H1 (cell line): ENCODE data around the gene TMCO2. TPM values are rescaled to one million over a fixed set of nuclear protein-coding genes. Genes with fewer than 3 reads are reported as not detected.

ENCODE experiments used
- CTCF ChIA-PET: fragments of 300-600 bp; sonication (Branson Sonifier 250); formaldehyde crosslinking; loops from one replicate; lab custom pipeline; 2021; ENCODE audit not compliant: partially characterized antibody; lab: Charles Lee
- POLR2A ChIA-PET: fragments of 300-600 bp; sonication (Branson Sonifier 250); formaldehyde crosslinking; loops from one replicate; lab custom pipeline; 2021; ENCODE audit warnings: inconsistent platforms; ENCODE audit not compliant: partially characterized antibody; lab: Charles Lee
- DNase-seq, 2 experiments: peaks; one replicate each; pipeline versions ENCODE4 v3.0.0 to v3.0.0-alpha.2; 2010 to 2022; ENCODE audit warnings: low spot score in 2 of 2, low read depth in 1 of 2, mixed read lengths in 1 of 2
- FAIRE-seq: peaks from 2 replicates; lab custom pipeline; 2011; peaks lifted over from hg19 to GRCh38; lab: Jason Lieb, UNC
- H2AFZ ChIP-seq: 2 replicates; pipeline ENCODE4 v1.8.1; 2012; ENCODE audit warnings: low read length, inconsistent platforms
- H2AK5ac ChIP-seq: 2 replicates; pipeline ENCODE4 v1.6.1; 2013; ENCODE audit warnings: low read depth, low read length
- H2BK120ac ChIP-seq: replicated peaks from 2 replicates; pipeline ENCODE3; 2013; ENCODE audit warnings: low read depth, low read length, inconsistent platforms
- H2BK12ac ChIP-seq: 2 replicates; pipeline ENCODE4 v1.6.1; 2013; ENCODE audit warnings: low read depth, low read length
- H2BK15ac ChIP-seq: 2 replicates; pipeline ENCODE4 v1.6.1; 2013; ENCODE audit warnings: low read length
- H2BK20ac ChIP-seq: 2 replicates; pipeline ENCODE4 v1.6.1; 2013; ENCODE audit warnings: low read length
- H2BK5ac ChIP-seq: 2 replicates; pipeline ENCODE4 v1.6.1; 2013; ENCODE audit warnings: low read depth, low read length
- H3K14ac ChIP-seq: 2 replicates; pipeline ENCODE4 v1.6.1; 2013; ENCODE audit warnings: inconsistent platforms; ENCODE audit not compliant: insufficient read length
- H3K18ac ChIP-seq: 2 replicates; pipeline ENCODE4 v1.6.1; 2013; ENCODE audit warnings: low read length; ENCODE audit errors: extremely low read depth
- H3K23ac ChIP-seq: 2 replicates; pipeline ENCODE4 v1.6.1; 2013; ENCODE audit warnings: inconsistent platforms; ENCODE audit not compliant: insufficient read length
- H3K23me2 ChIP-seq: 2 replicates; pipeline ENCODE4 v1.6.1; 2013; ENCODE audit warnings: low read depth, low read length
- H3K27ac ChIP-seq: 2 replicates; pipeline ENCODE4 v1.6.1; 2011; ENCODE audit warnings: low read depth, low read length, inconsistent platforms
- H3K27me3 ChIP-seq, 4 experiments: replicated peaks in 1 of 4; 1 replicate in 1 of 4; 2 replicates in 3 of 4; pipeline versions ENCODE4 v1.6.1 to v1.8.1; 2011 to 2013; ENCODE audit warnings: low read length in 3 of 4, mild to moderate bottlenecking in 3 of 4, inconsistent platforms in 2 of 4, mixed read lengths in 2 of 4, moderate library complexity in 1 of 4; ENCODE audit not compliant: control insufficient read depth in 3 of 4, insufficient read depth in 3 of 4; ENCODE audit errors: extremely low read depth in 1 of 4
- H3K36me3 ChIP-seq, 4 experiments: 2 replicates each; pipeline versions ENCODE4 v1.6.1 to v1.8.1; 2011 to 2013; ENCODE audit warnings: mild to moderate bottlenecking in 4 of 4, low read length in 3 of 4, moderate library complexity in 2 of 4, control low read depth in 1 of 4, inconsistent platforms in 1 of 4; ENCODE audit not compliant: insufficient read depth in 4 of 4, control insufficient read depth in 2 of 4
- H3K4ac ChIP-seq: replicated peaks from 2 replicates; pipeline ENCODE3; 2013; ENCODE audit warnings: low read length, low read depth, mixed read lengths, inconsistent platforms; ENCODE audit not compliant: insufficient read length
- H3K4me1 ChIP-seq, 4 experiments: replicated peaks in 1 of 4; 1 replicate in 1 of 4; 2 replicates in 3 of 4; pipeline versions ENCODE4 v1.6.1 to v1.8.1; 2011 to 2013; ENCODE audit warnings: low read length in 3 of 4, inconsistent platforms in 2 of 4, mixed read lengths in 1 of 4; ENCODE audit not compliant: insufficient read depth in 4 of 4, control insufficient read depth in 3 of 4
- H3K4me2 ChIP-seq, 2 experiments: 2 replicates each; pipeline versions ENCODE4 v1.6.1 to v1.8.1; 2011 to 2013; ENCODE audit warnings: low read depth in 2 of 2, low read length in 2 of 2, control low read depth in 1 of 2, inconsistent platforms in 1 of 2, mild to moderate bottlenecking in 1 of 2; ENCODE audit not compliant: insufficient read depth in 1 of 2
- H3K4me3 ChIP-seq, 4 experiments: fragments of 200-600, 300-600 bp in 1 of 4; sonication (generic), shearing (Covaris generic), sonication (Bioruptor Twin) in 1 of 4; 2 replicates each; pipeline versions ENCODE4 v1.5.1 to v1.8.1; 2011 to 2016; ENCODE audit warnings: low read length in 4 of 4, low read depth in 3 of 4, control low read depth in 2 of 4, inconsistent platforms in 2 of 4, mild to moderate bottlenecking in 2 of 4, mixed read lengths in 1 of 4, moderate library complexity in 1 of 4; ENCODE audit not compliant: insufficient read depth in 2 of 4; ENCODE audit errors: extremely low read depth in 1 of 4
- H3K56ac ChIP-seq: replicated peaks from 2 replicates; pipeline ENCODE3; 2013; ENCODE audit warnings: low read depth, mild to moderate bottlenecking, mixed read lengths, low read length, inconsistent platforms; ENCODE audit not compliant: insufficient read length
- H3K79me1 ChIP-seq: 2 replicates; pipeline ENCODE4 v1.6.1; 2013; ENCODE audit warnings: low read depth, low read length, control low read depth
- H3K79me2 ChIP-seq, 2 experiments: 2 replicates each; pipeline versions ENCODE4 v1.6.1 to v1.8.1; 2012 to 2013; ENCODE audit warnings: low read length in 2 of 2, mild to moderate bottlenecking in 2 of 2, inconsistent platforms in 1 of 2; ENCODE audit not compliant: insufficient read depth in 2 of 2, control insufficient read depth in 1 of 2
- H3K9ac ChIP-seq, 4 experiments: replicated peaks in 1 of 4; 1 replicate in 1 of 4; 2 replicates in 3 of 4; pipeline versions ENCODE4 v1.6.1 to v1.8.1; 2011 to 2013; ENCODE audit warnings: low read depth in 3 of 4, low read length in 3 of 4, control low read depth in 2 of 4, mild to moderate bottlenecking in 2 of 4, moderate library complexity in 2 of 4, inconsistent platforms in 1 of 4; ENCODE audit errors: extremely low read depth in 1 of 4
- H3K9me3 ChIP-seq, 2 experiments: 2 replicates each; pipeline versions ENCODE4 v1.6.1 to v1.8.1; 2012 to 2013; ENCODE audit warnings: mild to moderate bottlenecking in 2 of 2, moderate library complexity in 2 of 2, control low read depth in 1 of 2, inconsistent platforms in 1 of 2, low read depth in 1 of 2, low read length in 1 of 2, mixed read lengths in 1 of 2; ENCODE audit not compliant: insufficient read depth in 2 of 2
- H4K20me1 ChIP-seq, 2 experiments: replicated peaks in 1 of 2; 2 replicates each; pipeline versions ENCODE3 to v1.8.1; 2011 to 2013; ENCODE audit warnings: inconsistent platforms in 2 of 2, low read length in 2 of 2, mild to moderate bottlenecking in 1 of 2; ENCODE audit not compliant: insufficient read depth in 2 of 2, control insufficient read depth in 1 of 2
- H4K5ac ChIP-seq: 2 replicates; pipeline ENCODE4 v1.6.1; 2013; ENCODE audit warnings: low read length, low read depth, mixed read lengths, inconsistent platforms; ENCODE audit not compliant: insufficient read length
- H4K8ac ChIP-seq: 2 replicates; pipeline ENCODE4 v1.8.0; 2013; ENCODE audit warnings: mild to moderate bottlenecking, moderate library complexity, low read length, inconsistent platforms; ENCODE audit not compliant: insufficient read depth; ENCODE audit errors: extremely low read depth
- H4K91ac ChIP-seq: replicated peaks from 2 replicates; pipeline ENCODE3; 2013; ENCODE audit warnings: low read length, mixed read lengths, inconsistent platforms; ENCODE audit not compliant: insufficient read length
- CEBPB ChIP-seq: IDR thresholded peaks from 2 replicates; pipeline ENCODE4 v1.6.1; 2012; ENCODE audit warnings: low read depth, low read length
- KDM1A ChIP-seq: fragments of 200-600, 300-600 bp; sonication (generic); IDR thresholded peaks from 2 replicates; pipeline ENCODE4 v1.7.1; 2016; ENCODE audit warnings: mild to moderate bottlenecking, low read length, borderline replicate concordance
- SAP30 ChIP-seq: fragments of 300-600 bp; sonication (generic); IDR thresholded peaks from 2 replicates; pipeline ENCODE4 v1.7.1; 2012; ENCODE audit warnings: low read length, moderate library complexity, mild to moderate bottlenecking, inconsistent platforms; ENCODE audit not compliant: insufficient read depth, insufficient replicate concordance
- SIRT6 ChIP-seq: IDR thresholded peaks from one replicate; pipeline ENCODE4 v1.7.1; 2012; ENCODE audit warnings: low read length, inconsistent platforms
- polyA plus RNA-seq, 7 experiments: library from polyadenylated mRNA; depleted of rRNA in 3 of 7; stranded (reverse) in 5 of 7; unstranded in 2 of 7; fragments of >200 nt in 5 of 7; fragments of 200-250 nt in 2 of 7; gene quantifications; 1 replicate in 5 of 7; 2 replicates in 1 of 7; 4 replicates in 1 of 7; pipeline versions ENCODE4 v1.2.1 to v1.2.3, GENCODE V29; 2011 to 2013; ENCODE audit warnings: missing spikeins in 2 of 7, mixed read lengths in 2 of 7
- total RNA-seq: library from RNA; stranded (reverse); fragmentation: NEBNext Ultra II Directional; extraction: Animal tissue kit (Norgen Biotek cat#: 25700); gene quantifications from 2 replicates; pipeline ENCODE4 v1.2.1, GENCODE V29; 2021

The TMCO2 gene
- total and polyA plus RNA-seq, 2 of the 8 experiments (the other 6 are each of a cell fraction or from before 2014, with no cell fraction given), result not detected

DNA sequence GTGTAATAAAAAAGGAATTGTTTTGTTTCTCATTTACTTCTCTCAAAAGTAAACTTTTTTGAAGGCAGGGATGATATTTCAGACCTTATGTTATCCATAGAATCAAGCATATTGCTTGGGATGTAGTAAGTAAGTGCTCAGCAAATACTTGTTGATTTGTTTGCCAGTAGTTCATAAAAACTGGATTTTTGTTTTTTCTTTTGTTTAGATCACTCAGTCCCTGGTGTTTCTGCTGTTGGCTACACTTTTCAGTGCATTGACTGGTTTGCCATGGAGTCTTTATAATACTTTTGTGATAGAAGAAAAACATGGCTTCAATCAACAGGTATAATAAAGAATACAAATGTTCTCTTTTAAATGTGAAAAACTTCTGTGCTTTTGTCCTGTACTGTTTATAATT is 20.5 kb downstream of the TMCO2 start:
- Histone ChIP-seq H2BK120ac (no peak overlapping the region), H4K20me1 (peaks cover 1 to 2% of the 10 kb centered on the region in 2 experiments), H2BK20ac (no peak overlapping the region), H4K8ac (no peak overlapping the region), H3K36me3 (peaks cover 6 to 55% (median 19%) of the 10 kb centered on the region in 4 experiments; a peak in 7 of 8 replicates), H3K4me2 (no peak overlapping the region), H3K14ac (no peak overlapping the region), H2BK15ac (no peak overlapping the region), H3K79me2 (no peaks in the 10 kb centered on the region; a peak in 2 of 4 replicates), H2BK12ac (no peak overlapping the region), H3K18ac (no peak overlapping the region), H4K5ac (no peak overlapping the region), H3K23me2 (no peaks in the 10 kb centered on the region; the same call in 1 of the 2 replicates), H2BK5ac (no peak overlapping the region), H4K91ac (no peak overlapping the region), H3K27me3 (no peaks in the 10 kb centered on the region), H3K4me3 (no peak overlapping the region), H3K23ac (no peak overlapping the region), H3K27ac (no peak overlapping the region), H3K4me1 (no peaks in the 10 kb centered on the region), H3K56ac (no peak overlapping the region), H3K79me1 (no peaks in the 10 kb centered on the region), H3K9me3 (no peaks in the 10 kb centered on the region), H3K4ac (no peak overlapping the region), H2AK5ac (no peak overlapping the region), H2AFZ (no peak overlapping the region), H3K9ac (no peak overlapping the region)
- ChIA-PET CTCF (interaction anchor here (0.6 kb wide), 2 partner anchors 149 to 235 kb away, joined by 3 to 4 read pairs; no protein-coding TSS in a partner anchor), POLR2A (no interaction called here)
- TF ChIP-seq SIRT6 (no peak), SAP30 (no peak), CEBPB (no peak), KDM1A (no peak)
- FAIRE-seq (no peak), DNase-seq (no peak)
